GM23338 (cell line): ENCODE data around the gene TOLLIP. TPM values are rescaled to one million over a fixed set of nuclear protein-coding genes. Genes with fewer than 3 reads are reported as not detected.

Experiments
- EZH2 ChIP-seq: fragments of 200-600 bp; sonication (generic); IDR thresholded peaks from one replicate; pipeline ENCODE4 v1.8.0; 2017; ENCODE audit warnings: antibody characterized with exemption, mild to moderate bottlenecking, low read depth; ENCODE audit not compliant: unreplicated experiment
- STAT1 ChIP-seq: IDR thresholded peaks from one replicate; pipeline ENCODE4 v1.6.1; 2016; ENCODE audit warnings: antibody characterized with exemption; ENCODE audit not compliant: unreplicated experiment
- ZNF462 ChIP-seq: fragments of 250-450 bp; sonication (Bioruptor Pico); IDR thresholded peaks from 2 replicates; pipeline ENCODE4 v1.5.0; 2020; ENCODE audit warnings: mild to moderate bottlenecking, moderate library complexity
- microRNA-seq: library from miRNA; unstranded; fragments of <30 nt; microRNA quantifications from one replicate; pipeline ENCODE4, GENCODE V29; 2017
- polyA plus RNA-seq: library from polyadenylated mRNA; unstranded; fragments of >200 nt; fragmentation: Nextera tagmentation; extraction: Ambion mirVana; gene quantifications from 2 replicates; pipeline ENCODE4 v1.2.1, GENCODE V29; 2016
- small RNA-seq: library from RNA; depleted of rRNA; stranded (forward); fragments of <200 nt; gene quantifications from one replicate; pipeline ENCODE3, GENCODE V24; 2014; ENCODE audit warnings: low replicate concordance
- total RNA-seq: library from RNA; depleted of rRNA; stranded (reverse); fragments of >200 nt; shearing (Covaris generic); gene quantifications from 2 replicates; pipeline ENCODE4 v1.2.3, GENCODE V29; 2014; rRNA removed
- TF ChIP-seq, protein P1 (sequence below): IDR thresholded peaks from one replicate; pipeline ENCODE4 v1.6.1; 2018; ENCODE audit warnings: antibody characterized with exemption; ENCODE audit not compliant: unreplicated experiment

TOLLIP gene
- total and polyA plus RNA-seq, 2 experiments from 2014 or later: 13.5 to 18.0 TPM

GRCh38 chr11:1224491-1225385, 84.7 kb downstream of the TOLLIP start (continued):
- TF ChIP-seq, protein P1, sequence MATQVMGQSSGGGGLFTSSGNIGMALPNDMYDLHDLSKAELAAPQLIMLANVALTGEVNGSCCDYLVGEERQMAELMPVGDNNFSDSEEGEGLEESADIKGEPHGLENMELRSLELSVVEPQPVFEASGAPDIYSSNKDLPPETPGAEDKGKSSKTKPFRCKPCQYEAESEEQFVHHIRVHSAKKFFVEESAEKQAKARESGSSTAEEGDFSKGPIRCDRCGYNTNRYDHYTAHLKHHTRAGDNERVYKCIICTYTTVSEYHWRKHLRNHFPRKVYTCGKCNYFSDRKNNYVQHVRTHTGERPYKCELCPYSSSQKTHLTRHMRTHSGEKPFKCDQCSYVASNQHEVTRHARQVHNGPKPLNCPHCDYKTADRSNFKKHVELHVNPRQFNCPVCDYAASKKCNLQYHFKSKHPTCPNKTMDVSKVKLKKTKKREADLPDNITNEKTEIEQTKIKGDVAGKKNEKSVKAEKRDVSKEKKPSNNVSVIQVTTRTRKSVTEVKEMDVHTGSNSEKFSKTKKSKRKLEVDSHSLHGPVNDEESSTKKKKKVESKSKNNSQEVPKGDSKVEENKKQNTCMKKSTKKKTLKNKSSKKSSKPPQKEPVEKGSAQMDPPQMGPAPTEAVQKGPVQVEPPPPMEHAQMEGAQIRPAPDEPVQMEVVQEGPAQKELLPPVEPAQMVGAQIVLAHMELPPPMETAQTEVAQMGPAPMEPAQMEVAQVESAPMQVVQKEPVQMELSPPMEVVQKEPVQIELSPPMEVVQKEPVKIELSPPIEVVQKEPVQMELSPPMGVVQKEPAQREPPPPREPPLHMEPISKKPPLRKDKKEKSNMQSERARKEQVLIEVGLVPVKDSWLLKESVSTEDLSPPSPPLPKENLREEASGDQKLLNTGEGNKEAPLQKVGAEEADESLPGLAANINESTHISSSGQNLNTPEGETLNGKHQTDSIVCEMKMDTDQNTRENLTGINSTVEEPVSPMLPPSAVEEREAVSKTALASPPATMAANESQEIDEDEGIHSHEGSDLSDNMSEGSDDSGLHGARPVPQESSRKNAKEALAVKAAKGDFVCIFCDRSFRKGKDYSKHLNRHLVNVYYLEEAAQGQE: no peak
- TF ChIP-seq STAT1: no peak
- TF ChIP-seq EZH2: no peak
- no peak for TF ChIP-seq ZNF462 (CRISPR knock-in tag)

Small RNAs within 50 kb of the gene (microRNA-seq; reads per million reads assigned to microRNA genes)
- gene MIR6744: not detected

Small RNAs within 50 kb of the gene (small RNA-seq; reads per million reads assigned to genes)
- gene MIR6744: not detected

Other genes with a start within 250 kb of the TOLLIP start
- gene MUC2, start 234.8 kb downstream of the TOLLIP start, total RNA-seq: not detected in 2 replicates
- gene MUC2, start 234.8 kb downstream of the TOLLIP start, polyA plus RNA-seq: not detected in 2 replicates
- not detected in 2 replicates for gene MUC5AC, start 151.7 kb downstream of the TOLLIP start, total RNA-seq
- not detected in 2 replicates for gene MUC5AC, start 151.7 kb downstream of the TOLLIP start, polyA plus RNA-seq
- gene MUC5B, start 86.6 kb downstream of the TOLLIP start, total RNA-seq: 0.90 TPM in 1 of 2 replicates, not detected in the other
- 0.05 and 0.18 TPM in 2 replicates for gene MUC5B, start 86.6 kb downstream of the TOLLIP start, polyA plus RNA-seq
- 15.0 and 20.3 TPM in 2 replicates for gene BRSK2, start 80.3 kb upstream of the TOLLIP start, total RNA-seq
- 7.2 and 10.1 TPM in 2 replicates for gene BRSK2, start 80.3 kb upstream of the TOLLIP start, polyA plus RNA-seq
- gene MOB2, start 177.1 kb upstream of the TOLLIP start, total RNA-seq: 19.7 and 24.9 TPM in 2 replicates
- gene MOB2, start 177.1 kb upstream of the TOLLIP start, polyA plus RNA-seq: 7.7 and 10.1 TPM in 2 replicates